Fibroblast of lung (primary cell): ENCODE data around the gene ZFYVE26.

Experiments used
- EZH2 ChIP-seq: IDR thresholded peaks from 2 replicates; pipeline ENCODE4 v1.5.1; 2012; ENCODE audit warnings: low read length, control low read depth, mild to moderate bottlenecking; ENCODE audit errors: missing control alignments
- TF ChIP-seq, protein P1 (sequence below), 2 donors: IDR thresholded peaks in 1 of 2; conservative IDR thresholded peaks in 1 of 2; 1 replicate in 1 of 2; 2 replicates in 1 of 2; pipeline ENCODE4 v1.5.1; 2011 to 2012; ENCODE audit warnings: low read length in 2 of 2, control low read depth in 1 of 2, inconsistent platforms in 1 of 2, low read depth in 1 of 2, mild to moderate bottlenecking in 1 of 2

DNA sequence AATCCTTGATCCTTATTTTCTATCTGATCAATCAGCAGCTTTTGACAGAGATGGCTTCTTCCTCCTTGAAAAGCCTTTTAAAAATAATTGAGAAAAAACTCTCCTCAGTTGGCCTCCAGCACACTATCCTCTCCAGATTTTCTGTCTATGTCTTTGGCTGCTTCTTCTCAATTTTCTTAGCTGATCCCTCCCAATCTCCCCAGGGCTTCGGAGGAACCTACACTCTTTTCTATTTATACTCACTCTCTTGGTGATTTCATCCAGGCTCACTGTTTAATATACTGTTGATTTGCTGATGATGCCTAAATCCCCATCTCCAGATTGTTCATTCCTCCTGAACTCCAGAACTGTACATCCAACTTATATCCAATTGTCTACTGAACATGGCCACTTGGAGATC is 59.9 kb downstream of the ZFYVE26 start:
- TF ChIP-seq, protein P1, sequence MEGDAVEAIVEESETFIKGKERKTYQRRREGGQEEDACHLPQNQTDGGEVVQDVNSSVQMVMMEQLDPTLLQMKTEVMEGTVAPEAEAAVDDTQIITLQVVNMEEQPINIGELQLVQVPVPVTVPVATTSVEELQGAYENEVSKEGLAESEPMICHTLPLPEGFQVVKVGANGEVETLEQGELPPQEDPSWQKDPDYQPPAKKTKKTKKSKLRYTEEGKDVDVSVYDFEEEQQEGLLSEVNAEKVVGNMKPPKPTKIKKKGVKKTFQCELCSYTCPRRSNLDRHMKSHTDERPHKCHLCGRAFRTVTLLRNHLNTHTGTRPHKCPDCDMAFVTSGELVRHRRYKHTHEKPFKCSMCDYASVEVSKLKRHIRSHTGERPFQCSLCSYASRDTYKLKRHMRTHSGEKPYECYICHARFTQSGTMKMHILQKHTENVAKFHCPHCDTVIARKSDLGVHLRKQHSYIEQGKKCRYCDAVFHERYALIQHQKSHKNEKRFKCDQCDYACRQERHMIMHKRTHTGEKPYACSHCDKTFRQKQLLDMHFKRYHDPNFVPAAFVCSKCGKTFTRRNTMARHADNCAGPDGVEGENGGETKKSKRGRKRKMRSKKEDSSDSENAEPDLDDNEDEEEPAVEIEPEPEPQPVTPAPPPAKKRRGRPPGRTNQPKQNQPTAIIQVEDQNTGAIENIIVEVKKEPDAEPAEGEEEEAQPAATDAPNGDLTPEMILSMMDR (conservative IDR thresholded peaks at IDR 0.05 in 1 of 2, IDR thresholded peaks at IDR 0.05 in 1 of 2; ENCODE audit: low read depth in 1 of 2, low read length in 2 of 2), result no peak
- no peak for TF ChIP-seq EZH2
